WTC11 (cell line): Measurements from ENCODE around the gene ILKAP. TPM values are rescaled to one million over a fixed set of nuclear protein-coding genes. Genes with fewer than 3 reads are reported as not detected.

Source experiments
- ATAC-seq: fragments of 200-7000 bp; cut with Tn5 transposase; 2 replicates; pipeline ENCODE4 v1.10.0; 2021; ENCODE audit warnings: mild to moderate bottlenecking, moderate library complexity
- CTCF ChIA-PET: fragments of 300-600 bp; sonication (Branson Sonifier 250); formaldehyde crosslinking; loops from one replicate; lab custom pipeline; 2021; ENCODE audit warnings: antibody characterized with exemption; lab: Charles Lee
- POLR2A ChIA-PET: fragments of 350-600 bp; sonication (Branson Sonifier 250); formaldehyde crosslinking; loops from one replicate; lab custom pipeline; 2021; ENCODE audit warnings: antibody characterized with exemption; lab: Charles Lee
- DNase-seq: peaks from one replicate; pipeline ENCODE4 v3.0.0; 2021; ENCODE audit warnings: low spot score
- H3K27ac Mint-ChIP-seq: 2 replicates; pipeline ENCODE4 v1.8.0; 2021; ENCODE audit warnings: mixed read lengths
- H3K27me3 Mint-ChIP-seq: 2 replicates; pipeline ENCODE4 v1.8.0; 2021; ENCODE audit warnings: low read depth, mild to moderate bottlenecking, moderate library complexity, mixed read lengths
- H3K36me3 Mint-ChIP-seq: 2 replicates; pipeline ENCODE4 v1.8.0; 2021; ENCODE audit warnings: mixed read lengths
- H3K4me1 Mint-ChIP-seq: 2 replicates; pipeline ENCODE4 v1.8.0; 2022; ENCODE audit warnings: mixed read lengths
- H3K4me3 Mint-ChIP-seq: 2 replicates; pipeline ENCODE4 v1.8.0; 2021; ENCODE audit warnings: mild to moderate bottlenecking, moderate library complexity, mixed read lengths
- H3K9me3 Mint-ChIP-seq: 2 replicates; pipeline ENCODE4 v1.8.0; 2021; ENCODE audit warnings: mixed read lengths
- AFF4 ChIP-seq: sonication (generic); formaldehyde crosslinking; IDR thresholded peaks from 2 replicates; pipeline ENCODE4 v1.8.1; 2023; ENCODE audit warnings: mild to moderate bottlenecking, missing genetic modification reagents, borderline replicate concordance
- AR ChIP-seq: fragments of 250-450 bp; sonication (Bioruptor Pico); IDR thresholded peaks from 2 replicates; pipeline ENCODE4 v1.9.0; 2021; ENCODE audit warnings: mild to moderate bottlenecking
- ATF3 ChIP-seq: sonication (generic); formaldehyde crosslinking; conservative IDR thresholded peaks from 2 replicates; pipeline ENCODE4 v1.8.1; 2022; ENCODE audit warnings: mild to moderate bottlenecking, missing genetic modification reagents
- E2F1 ChIP-seq: sonication (generic); formaldehyde crosslinking; IDR thresholded peaks from 2 replicates; pipeline ENCODE4 v1.8.0; 2022; ENCODE audit warnings: mild to moderate bottlenecking, missing genetic modification reagents
- ESRRA ChIP-seq: sonication (generic); formaldehyde crosslinking; IDR thresholded peaks from 2 replicates; pipeline ENCODE4 v1.8.1; 2022; ENCODE audit warnings: mild to moderate bottlenecking, missing genetic modification reagents, borderline replicate concordance
- JUN ChIP-seq: sonication (generic); formaldehyde crosslinking; IDR thresholded peaks from 2 replicates; pipeline ENCODE4 v1.8.0; 2023; ENCODE audit warnings: mild to moderate bottlenecking, missing genetic modification reagents
- KAT7 ChIP-seq: sonication (generic); formaldehyde crosslinking; IDR thresholded peaks from 2 replicates; pipeline ENCODE4 v1.8.1; 2023; ENCODE audit warnings: missing genetic modification reagents, mild to moderate bottlenecking, borderline replicate concordance
- NFYB ChIP-seq: sonication (generic); formaldehyde crosslinking; conservative IDR thresholded peaks from 2 replicates; pipeline ENCODE4 v1.8.0; 2022; ENCODE audit warnings: low read depth, missing genetic modification reagents
- NR2C2 ChIP-seq: sonication (generic); formaldehyde crosslinking; IDR thresholded peaks from 2 replicates; pipeline ENCODE4 v1.8.0; 2022; ENCODE audit warnings: mild to moderate bottlenecking, missing genetic modification reagents
- SMAD4 ChIP-seq: sonication (generic); formaldehyde crosslinking; IDR thresholded peaks from 2 replicates; pipeline ENCODE4 v1.8.0; 2022; ENCODE audit warnings: mild to moderate bottlenecking, missing genetic modification reagents
- STAT6 ChIP-seq: sonication (generic); formaldehyde crosslinking; conservative IDR thresholded peaks from 2 replicates; pipeline ENCODE4 v1.8.1; 2023; ENCODE audit warnings: mild to moderate bottlenecking, low read depth, missing genetic modification reagents, moderate library complexity
- ZBTB43 ChIP-seq: sonication (generic); formaldehyde crosslinking; IDR thresholded peaks from 2 replicates; pipeline ENCODE4 v1.8.1; 2023; ENCODE audit warnings: mild to moderate bottlenecking, missing genetic modification reagents
- ZNF138 ChIP-seq: sonication (generic); formaldehyde crosslinking; conservative IDR thresholded peaks from 2 replicates; pipeline ENCODE4 v1.8.1; 2022; ENCODE audit warnings: mild to moderate bottlenecking, moderate library complexity, missing genetic modification reagents
- ZNF263 ChIP-seq: sonication (generic); formaldehyde crosslinking; IDR thresholded peaks from 2 replicates; pipeline ENCODE4 v1.8.1; 2022; ENCODE audit warnings: low read depth, mild to moderate bottlenecking, moderate library complexity, missing genetic modification reagents
- ZNF281 ChIP-seq: sonication (generic); formaldehyde crosslinking; IDR thresholded peaks from 2 replicates; pipeline ENCODE4 v1.8.0; 2023; ENCODE audit warnings: mild to moderate bottlenecking, missing genetic modification reagents
- ZNF317 ChIP-seq: sonication (generic); formaldehyde crosslinking; IDR thresholded peaks from 2 replicates; pipeline ENCODE4 v1.8.1; 2023; ENCODE audit warnings: low read depth, mild to moderate bottlenecking, moderate library complexity, missing genetic modification reagents, borderline replicate concordance
- ZNF396 ChIP-seq: fragments of 250-450 bp; sonication (Bioruptor Pico); IDR thresholded peaks from 2 replicates; pipeline ENCODE4 v1.8.0; 2021; ENCODE audit warnings: mild to moderate bottlenecking, moderate library complexity, borderline replicate concordance
- total RNA-seq: library from RNA; stranded (reverse); gene quantifications from 3 replicates; pipeline ENCODE4 v1.2.3, GENCODE V29; 2021

The ILKAP gene
- total RNA-seq, 1 experiment from 2014 or later = 32.7 TPM

- TF ChIP-seq ZNF281 (CRISPR knock-in tag) = no peak
- TF ChIP-seq STAT6 (CRISPR knock-in tag) = no peak
- no peak for TF ChIP-seq ESRRA (CRISPR knock-in tag)
- TF ChIP-seq AFF4 = no peak
Observed at GRCh38 chr2:238145046-238145445, 58.4 kb downstream of the ILKAP start (continued).

GRCh38 chr2:238144262-238144661, 59.2 kb downstream of the ILKAP start:
- no peaks in the 10 kb centered on the region for H3K27me3 Mint-ChIP-seq
- no peaks in the 10 kb centered on the region for H3K9me3 Mint-ChIP-seq
- H3K36me3 Mint-ChIP-seq = no peaks in the 10 kb centered on the region
- no peak overlapping the region for H3K27ac Mint-ChIP-seq
- DNase-seq (no peak), ATAC-seq (no peak)
- no peak overlapping the region for H3K4me3 Mint-ChIP-seq
- POLR2A ChIA-PET = no interaction called here
- CTCF ChIA-PET = interaction anchor here (1.1 kb wide), 1 partner anchor 24 kb away, joined by 3 read pairs; no protein-coding TSS in a partner anchor
- no peaks in the 10 kb centered on the region for H3K4me1 Mint-ChIP-seq
- TF ChIP-seq ZBTB43 (CRISPR knock-in tag) (no peak), ATF3 (CRISPR knock-in tag) (no peak), KAT7 (CRISPR knock-in tag) (no peak), NR2C2 (CRISPR knock-in tag) (no peak), E2F1 (CRISPR knock-in tag) (no peak), SMAD4 (no peak), ZNF263 (CRISPR knock-in tag) (no peak), ZNF396 (CRISPR knock-in tag) (no peak), ZNF317 (no peak), STAT6 (CRISPR knock-in tag) (no peak), AR (CRISPR knock-in tag) (no peak), JUN (CRISPR knock-in tag) (no peak), NFYB (CRISPR knock-in tag) (no peak), ZNF138 (CRISPR knock-in tag) (no peak)
